A549 treated with RU486 at 1 μM for 4 hours (cell line): Measurements from ENCODE around the gene SLC36A2. TPM values are rescaled to one million over a fixed set of nuclear protein-coding genes. Genes with fewer than 3 reads are reported as not detected.

Experiments
- total RNA-seq: library from RNA; stranded (reverse); fragments of 200-300 nt; extraction: Qiagen RNA extraction; gene quantifications from 5 replicates; pipeline ENCODE4 v1.2.3, GENCODE V29; 2022; ENCODE audit warnings: low read depth

The SLC36A2 gene
- not detected in 5 replicates for total RNA-seq

DNA sequence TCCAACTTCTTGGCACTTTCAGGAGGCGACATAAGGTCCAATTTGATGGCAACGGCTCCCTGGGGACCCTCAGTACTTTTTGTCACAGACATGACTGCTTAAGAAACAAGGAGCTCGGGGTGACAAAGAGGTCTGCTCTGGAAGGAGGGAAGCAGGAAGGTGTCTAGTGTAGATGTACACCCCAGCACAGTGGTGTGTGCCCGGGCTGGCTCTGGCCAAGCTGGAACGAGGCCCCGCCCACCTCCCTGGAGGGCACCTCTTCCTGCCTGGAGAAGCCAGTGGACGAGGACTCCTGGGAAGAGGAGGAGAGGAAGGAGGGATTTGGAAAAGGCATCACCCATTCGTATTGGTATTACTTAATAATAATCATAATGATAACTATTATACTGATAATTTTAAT, at the start of gene SLC36A2:
Gene SLC36A2, minus strand, starts transcription at position 191 of the 400 bp plus-strand sequence. Its CDS starts 99 bp downstream, at position 92.

GRCh38 chr5:151303666-151304065, 43.7 kb downstream of the SLC36A2 start, which contains the start of gene SLC36A3:
TSS of gene SLC36A3 (minus strand) at chr5:151303766. CDS start at chr5:151303354, 412 bp downstream.

Other genes starting within 250 kb of the SLC36A2 start
- 38.1 to 42.0 TPM (median 39.3 TPM) in 5 replicates for gene ANXA6, start 189.8 kb downstream of the SLC36A2 start, total RNA-seq
- 1.5 to 2.0 TPM (median 1.7 TPM) in 5 replicates for gene CCDC69, start 123.5 kb downstream of the SLC36A2 start, total RNA-seq
- 16.3 to 18.9 TPM (median 17.0 TPM) in 5 replicates for gene GM2A, start 94.4 kb downstream of the SLC36A2 start, total RNA-seq
- gene SLC36A3, start 43.8 kb downstream of the SLC36A2 start, total RNA-seq: not detected in 5 replicates
- gene SLC36A1, start 100.0 kb upstream of the SLC36A2 start, total RNA-seq: 8.5 to 10.7 TPM (median 9.9 TPM) in 5 replicates
- gene FAT2, start 243.8 kb upstream of the SLC36A2 start, total RNA-seq: 0.01 to 0.02 TPM in 2 of 5 replicates, not detected in the others